IMR-90 (cell line): Measurements from ENCODE around the gene TCERG1. TPM values are rescaled to one million over a fixed set of nuclear protein-coding genes. Genes with fewer than 3 reads are reported as not detected.

Experiments used
- ATAC-seq: fragments of 200-7000 bp; cut with Tn5 transposase; 2 replicates; pipeline ENCODE4 v1.9.1; 2020; ENCODE audit warnings: low read depth, mild to moderate bottlenecking, moderate library complexity
- BruUV-seq: library from RNA; stranded (reverse); fragments of 400-500 nt; replicated peaks from 2 replicates; lab custom pipeline; 2021; lab: Mats Ljungman, UMichigan
- CTCF ChIA-PET: fragments of 300-600 bp; formaldehyde crosslinking; extraction: SDS; loops from one replicate; lab custom pipeline; 2021; ENCODE audit warnings: antibody characterized with exemption; lab: Yijun Ruan, JAX
- POLR2A ChIA-PET: fragments of 300-600 bp; sonication (Branson Sonifier 250); formaldehyde crosslinking; loops from one replicate; lab custom pipeline; 2022; ENCODE audit warnings: antibody characterized with exemption; ENCODE audit not compliant: unreplicated experiment; lab: Charles Lee
- DNase-seq: peaks from one replicate; pipeline ENCODE4 v3.0.0; 2013
- H2AFZ ChIP-seq: replicated peaks from 2 replicates; pipeline ENCODE3; 2013; ENCODE audit warnings: low read length, mild to moderate bottlenecking; ENCODE audit not compliant: poor library complexity
- H2AK5ac ChIP-seq: 2 replicates; pipeline ENCODE4 v1.6.1; 2013; ENCODE audit warnings: low read depth, low read length, inconsistent platforms
- H2AK9ac ChIP-seq: replicated peaks from 2 replicates; pipeline ENCODE3; 2013; ENCODE audit warnings: mild to moderate bottlenecking, low read depth, low read length, moderate library complexity; ENCODE audit not compliant: poor library complexity
- H2BK120ac ChIP-seq: 2 replicates; pipeline ENCODE4 v1.6.1; 2013; ENCODE audit warnings: low read depth, low read length, inconsistent platforms
- H2BK15ac ChIP-seq: 3 replicates; pipeline ENCODE4 v1.6.1; 2013; ENCODE audit warnings: low read depth, low read length, inconsistent platforms
- H2BK20ac ChIP-seq: 2 replicates; pipeline ENCODE4 v1.6.1; 2013; ENCODE audit warnings: low read depth, mild to moderate bottlenecking, inconsistent platforms, low read length, moderate library complexity
- H2BK5ac ChIP-seq: 2 replicates; pipeline ENCODE4 v1.6.1; 2013; ENCODE audit warnings: mild to moderate bottlenecking, low read depth, low read length, inconsistent platforms; ENCODE audit not compliant: poor library complexity, severe bottlenecking
- H3K14ac ChIP-seq: replicated peaks from 2 replicates; pipeline ENCODE4 v1.6.1; 2013; ENCODE audit warnings: low read depth, low read length, inconsistent platforms
- H3K18ac ChIP-seq: 2 replicates; pipeline ENCODE4 v1.6.1; 2013; ENCODE audit warnings: low read depth, low read length, control low read depth
- H3K23ac ChIP-seq: 2 replicates; pipeline ENCODE4 v1.6.1; 2013; ENCODE audit warnings: low read depth, low read length, inconsistent platforms
- H3K27ac ChIP-seq: 2 replicates; pipeline ENCODE4 v1.5.1; 2013; ENCODE audit warnings: mild to moderate bottlenecking, control low read depth, low read length; ENCODE audit not compliant: insufficient read depth
- H3K27me3 ChIP-seq: 2 replicates; pipeline ENCODE4 v1.6.1; 2013; ENCODE audit warnings: low read length; ENCODE audit not compliant: control insufficient read depth, insufficient read depth
- H3K36me3 ChIP-seq: 2 replicates; pipeline ENCODE4 v1.6.1; 2013; ENCODE audit warnings: low read length, mixed read lengths; ENCODE audit not compliant: control insufficient read depth, insufficient read depth
- H3K4ac ChIP-seq: 2 replicates; pipeline ENCODE4 v1.6.1; 2013; ENCODE audit warnings: low read depth, low read length, inconsistent platforms
- H3K4me1 ChIP-seq: 2 replicates; pipeline ENCODE4 v1.6.1; 2013; ENCODE audit warnings: low read length, mixed read lengths; ENCODE audit not compliant: control insufficient read depth, insufficient read depth
- H3K4me2 ChIP-seq: 2 replicates; pipeline ENCODE4 v1.6.1; 2013; ENCODE audit warnings: low read depth, mild to moderate bottlenecking, control low read depth, low read length, moderate library complexity
- H3K4me3 ChIP-seq: 2 replicates; pipeline ENCODE4 v1.5.1; 2013; ENCODE audit warnings: low read depth, mild to moderate bottlenecking, control low read depth, low read length, moderate library complexity; ENCODE audit not compliant: insufficient read depth
- H3K56ac ChIP-seq: 2 replicates; pipeline ENCODE4 v1.6.1; 2013; ENCODE audit warnings: low read length, inconsistent platforms; ENCODE audit not compliant: insufficient read depth; ENCODE audit errors: extremely low read depth
- H3K79me1 ChIP-seq, 2 experiments: 2 replicates each; pipeline ENCODE4 v1.6.1; 2013; ENCODE audit warnings: low read length in 2 of 2, inconsistent platforms in 1 of 2, low read depth in 1 of 2
- H3K9ac ChIP-seq: 2 replicates; pipeline ENCODE4 v1.6.1; 2013; ENCODE audit warnings: low read depth, low read length, control low read depth
- H3K9me1 ChIP-seq: 2 replicates; pipeline ENCODE4 v1.6.1; 2013; ENCODE audit warnings: low read length, inconsistent platforms; ENCODE audit not compliant: insufficient read depth
- H3K9me3 ChIP-seq: 2 replicates; pipeline ENCODE4 v1.6.1; 2013; ENCODE audit warnings: low read length; ENCODE audit not compliant: control insufficient read depth, insufficient read depth
- H4K20me1 ChIP-seq: 2 replicates; pipeline ENCODE4 v1.6.1; 2013; ENCODE audit warnings: low read length, inconsistent platforms; ENCODE audit not compliant: insufficient read depth
- H4K5ac ChIP-seq: 2 replicates; pipeline ENCODE4 v1.6.1; 2013; ENCODE audit warnings: mild to moderate bottlenecking, low read depth, low read length, control low read depth
- H4K8ac ChIP-seq, 2 experiments: 2 replicates each; pipeline ENCODE4 v1.6.1; 2013; ENCODE audit warnings: low read depth in 2 of 2, low read length in 2 of 2, control low read depth in 1 of 2, inconsistent platforms in 1 of 2
- H4K91ac ChIP-seq: 2 replicates; pipeline ENCODE4 v1.6.1; 2013; ENCODE audit warnings: low read depth, low read length, inconsistent platforms; ENCODE audit not compliant: insufficient read depth
- BHLHE40 ChIP-seq: fragments of 150-350 bp; IDR thresholded peaks from 2 replicates; pipeline ENCODE4 v1.6.1; 2016; ENCODE audit warnings: mild to moderate bottlenecking, low read depth, low read length
- CEBPB ChIP-seq: IDR thresholded peaks from 2 replicates; pipeline ENCODE4 v1.6.1; 2012; ENCODE audit warnings: low read depth, low read length, improper control_type of control experiment
- CHD1 ChIP-seq: IDR thresholded peaks from 2 replicates; pipeline ENCODE4 v1.6.1; 2012; ENCODE audit warnings: low read depth, low read length, improper control_type of control experiment
- FOS ChIP-seq: fragments of 150-350 bp; IDR thresholded peaks from 2 replicates; pipeline ENCODE4 v1.6.1; 2016; ENCODE audit warnings: low read depth, low read length
- MAFK ChIP-seq: IDR thresholded peaks from 2 replicates; pipeline ENCODE4 v1.6.1; 2012; ENCODE audit warnings: low read depth, low read length, improper control_type of control experiment
- MAZ ChIP-seq: IDR thresholded peaks from 2 replicates; pipeline ENCODE4 v1.6.1; 2012; ENCODE audit warnings: low read depth, mild to moderate bottlenecking, low read length, improper control_type of control experiment, moderate library complexity, borderline replicate concordance
- MXI1 ChIP-seq: IDR thresholded peaks from 2 replicates; pipeline ENCODE4 v1.6.1; 2012; ENCODE audit warnings: low read depth, mild to moderate bottlenecking, low read length, moderate library complexity, borderline replicate concordance
- NFE2L2 ChIP-seq: fragments of 150-350 bp; IDR thresholded peaks from 2 replicates; pipeline ENCODE4 v1.6.1; 2016; ENCODE audit warnings: low read depth, mild to moderate bottlenecking, low read length
- POLR2A ChIP-seq: IDR thresholded peaks from 2 replicates; pipeline ENCODE4 v1.6.1; 2012; ENCODE audit warnings: mild to moderate bottlenecking, low read depth, low read length
- RAD21 ChIP-seq: IDR thresholded peaks from 2 replicates; pipeline ENCODE4 v1.6.1; 2012; ENCODE audit warnings: low read length, improper control_type of control experiment
- RCOR1 ChIP-seq: IDR thresholded peaks from 2 replicates; pipeline ENCODE4 v1.6.1; 2012; ENCODE audit warnings: mild to moderate bottlenecking, low read length, improper control_type of control experiment; ENCODE audit not compliant: insufficient replicate concordance
- RFX5 ChIP-seq: IDR thresholded peaks from 2 replicates; pipeline ENCODE4 v1.8.0; 2012; ENCODE audit warnings: low read depth, mild to moderate bottlenecking, low read length, moderate library complexity
- SMC3 ChIP-seq: fragments of 150-350 bp; IDR thresholded peaks from 2 replicates; pipeline ENCODE4 v1.6.1; 2016; ENCODE audit warnings: low read depth, mild to moderate bottlenecking, antibody characterized with exemption, low read length, moderate library complexity
- WGBS, 2 experiments: methylation state at CpG; one replicate each; pipeline versions ENCODE4 v1.1.5 to v1.1.7; 2013; ENCODE audit warnings: missing lambda C conversion rate in 2 of 2; ENCODE audit not compliant: insufficient read length in 1 of 2; ENCODE audit errors: extremely low coverage in 2 of 2; 5-methylcytosine and 5-hydroxymethylcytosine counted together
- dilution Hi-C: fragments of 300-500 bp; cut with HindIII; formaldehyde crosslinking; loops from one replicate; pipeline ENCODE4 v1.14.3; 2018; ENCODE audit warnings: low sequenced_read_pairs; ENCODE audit not compliant: unreplicated experiment
- in situ Hi-C: fragments of 300-500 bp; cut with MboI; formaldehyde crosslinking; loops from 3 replicates; pipeline ENCODE4 v1.14.3; 2019; ENCODE audit warnings: low sequenced_read_pairs, inconsistent platforms, mixed read lengths
- intact Hi-C: fragments of 100-400 bp; cut with micrococcal nuclease; formaldehyde crosslinking; loops from 2 replicates; pipeline ENCODE4 v1.10.0; 2022
- polyA plus RNA-seq, 3 experiments: library from polyadenylated mRNA; depleted of rRNA; stranded (reverse); fragments of >200 nt; gene quantifications; 2 replicates each; pipeline ENCODE4 v1.2.3, GENCODE V29; 2012; ENCODE audit warnings: low replicate concordance in 1 of 3
- total RNA-seq: library from RNA; depleted of rRNA; stranded (reverse); fragments of >200 nt; gene quantifications from 2 replicates; pipeline ENCODE4 v1.2.3, GENCODE V29; 2012
- TF ChIP-seq, protein P1 (sequence below): fragments of 150-350 bp; IDR thresholded peaks from 2 replicates; pipeline ENCODE4 v1.6.1; 2017; ENCODE audit warnings: mild to moderate bottlenecking, antibody characterized with exemption, low read length, low read depth
- TF ChIP-seq, protein P2 (sequence below): fragments of 150-350 bp; IDR thresholded peaks from 2 replicates; pipeline ENCODE4 v1.6.1; 2016; ENCODE audit warnings: low read depth, mild to moderate bottlenecking, low read length, moderate library complexity, borderline replicate concordance
- TF ChIP-seq, protein P3 (sequence below): conservative IDR thresholded peaks from 2 replicates; pipeline ENCODE4 v1.5.1; 2012; ENCODE audit warnings: mild to moderate bottlenecking, low read depth, low read length, improper control_type of control experiment

Gene TCERG1
- total and polyA plus RNA-seq, 2 of the 4 experiments (the other 2 are of a cell fraction): 21.9 to 44.7 TPM

- Histone ChIP-seq H4K20me1 (no peaks in the 10 kb centered on the region), H2BK5ac (no peak overlapping the region), H4K5ac (no peak overlapping the region), H4K91ac (no peak overlapping the region), H2BK15ac (no peak overlapping the region), H3K9me1 (no peaks in the 10 kb centered on the region), H3K4ac (no peak overlapping the region), H3K4me1 (no peaks in the 10 kb centered on the region), H2AK5ac (no peak overlapping the region), H3K79me1 (no peaks in the 10 kb centered on the region), H3K4me3 (no peak overlapping the region), H3K56ac (no peak overlapping the region), H2AK9ac (no peak overlapping the region), H3K23ac (no peak overlapping the region), H3K4me2 (no peak overlapping the region), H3K14ac (no peak overlapping the region), H3K27ac (no peak overlapping the region), H3K9me3 (no peaks in the 10 kb centered on the region), H3K18ac (no peak overlapping the region), H2BK20ac (no peak overlapping the region), H3K27me3 (peaks cover 4% of the 10 kb centered on the region; the same call in 1 of the 2 replicates), H2AFZ (no peak overlapping the region), H4K8ac (no peak overlapping the region), H2BK120ac (no peak overlapping the region), H3K9ac (no peak overlapping the region), H3K36me3 (no peaks in the 10 kb centered on the region)
- intact Hi-C loops: no loop called here
- POLR2A ChIA-PET: no interaction called here
- CTCF ChIA-PET: interaction anchor here (1.2 to 1.7 kb wide), 2 partner anchors 11 to 668 kb away, joined by 3 to 4 read pairs; no protein-coding TSS in a partner anchor
- dilution Hi-C loops: no loop called here
- DNase-seq (no peak), ATAC-seq (no peak)
- in situ Hi-C loops: no loop called here
- no CpG with 5 or more reads among the region's 2 CpGs for WGBS, 2 experiments
- TF ChIP-seq RAD21: no peak
- TF ChIP-seq MAZ: no peak
- no peak for TF ChIP-seq MXI1
- TF ChIP-seq SMC3: no peak
- no peak for TF ChIP-seq FOS
- no peak for TF ChIP-seq CEBPB
- TF ChIP-seq POLR2A: no peak
- TF ChIP-seq, protein P1, sequence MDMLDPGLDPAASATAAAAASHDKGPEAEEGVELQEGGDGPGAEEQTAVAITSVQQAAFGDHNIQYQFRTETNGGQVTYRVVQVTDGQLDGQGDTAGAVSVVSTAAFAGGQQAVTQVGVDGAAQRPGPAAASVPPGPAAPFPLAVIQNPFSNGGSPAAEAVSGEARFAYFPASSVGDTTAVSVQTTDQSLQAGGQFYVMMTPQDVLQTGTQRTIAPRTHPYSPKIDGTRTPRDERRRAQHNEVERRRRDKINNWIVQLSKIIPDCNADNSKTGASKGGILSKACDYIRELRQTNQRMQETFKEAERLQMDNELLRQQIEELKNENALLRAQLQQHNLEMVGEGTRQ: no peak
- no peak for TF ChIP-seq NFE2L2
- TF ChIP-seq CHD1: no peak
- TF ChIP-seq BHLHE40: no peak
- TF ChIP-seq, protein P2, sequence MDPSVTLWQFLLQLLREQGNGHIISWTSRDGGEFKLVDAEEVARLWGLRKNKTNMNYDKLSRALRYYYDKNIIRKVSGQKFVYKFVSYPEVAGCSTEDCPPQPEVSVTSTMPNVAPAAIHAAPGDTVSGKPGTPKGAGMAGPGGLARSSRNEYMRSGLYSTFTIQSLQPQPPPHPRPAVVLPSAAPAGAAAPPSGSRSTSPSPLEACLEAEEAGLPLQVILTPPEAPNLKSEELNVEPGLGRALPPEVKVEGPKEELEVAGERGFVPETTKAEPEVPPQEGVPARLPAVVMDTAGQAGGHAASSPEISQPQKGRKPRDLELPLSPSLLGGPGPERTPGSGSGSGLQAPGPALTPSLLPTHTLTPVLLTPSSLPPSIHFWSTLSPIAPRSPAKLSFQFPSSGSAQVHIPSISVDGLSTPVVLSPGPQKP: no peak
- TF ChIP-seq, protein P3, sequence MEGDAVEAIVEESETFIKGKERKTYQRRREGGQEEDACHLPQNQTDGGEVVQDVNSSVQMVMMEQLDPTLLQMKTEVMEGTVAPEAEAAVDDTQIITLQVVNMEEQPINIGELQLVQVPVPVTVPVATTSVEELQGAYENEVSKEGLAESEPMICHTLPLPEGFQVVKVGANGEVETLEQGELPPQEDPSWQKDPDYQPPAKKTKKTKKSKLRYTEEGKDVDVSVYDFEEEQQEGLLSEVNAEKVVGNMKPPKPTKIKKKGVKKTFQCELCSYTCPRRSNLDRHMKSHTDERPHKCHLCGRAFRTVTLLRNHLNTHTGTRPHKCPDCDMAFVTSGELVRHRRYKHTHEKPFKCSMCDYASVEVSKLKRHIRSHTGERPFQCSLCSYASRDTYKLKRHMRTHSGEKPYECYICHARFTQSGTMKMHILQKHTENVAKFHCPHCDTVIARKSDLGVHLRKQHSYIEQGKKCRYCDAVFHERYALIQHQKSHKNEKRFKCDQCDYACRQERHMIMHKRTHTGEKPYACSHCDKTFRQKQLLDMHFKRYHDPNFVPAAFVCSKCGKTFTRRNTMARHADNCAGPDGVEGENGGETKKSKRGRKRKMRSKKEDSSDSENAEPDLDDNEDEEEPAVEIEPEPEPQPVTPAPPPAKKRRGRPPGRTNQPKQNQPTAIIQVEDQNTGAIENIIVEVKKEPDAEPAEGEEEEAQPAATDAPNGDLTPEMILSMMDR: no peak
- TF ChIP-seq RFX5: no peak
- no peak for TF ChIP-seq RCOR1
- no peak for TF ChIP-seq MAFK
- no TSS peak for BruUV-seq
Measured at GRCh38 chr5:146520731-146521130, 73.6 kb downstream of the TCERG1 start.
